Activated CD4-positive, alpha-beta T cell treated with anti-CD3 and anti-CD28 coated beads, Interleukin-2, Interleukin-4, amounts not matched to agents 100 ng/mL and 50 ng/mL, durations not matched to agents 16 hours and 8 hours (primary cell): ENCODE measurements around the gene PACS1.

Experiments
- DNase-seq: peaks from one replicate; pipeline ENCODE4 v3.0.0-alpha.2; 2020; ENCODE audit warnings: low spot score

The PACS1 gene

DNA sequence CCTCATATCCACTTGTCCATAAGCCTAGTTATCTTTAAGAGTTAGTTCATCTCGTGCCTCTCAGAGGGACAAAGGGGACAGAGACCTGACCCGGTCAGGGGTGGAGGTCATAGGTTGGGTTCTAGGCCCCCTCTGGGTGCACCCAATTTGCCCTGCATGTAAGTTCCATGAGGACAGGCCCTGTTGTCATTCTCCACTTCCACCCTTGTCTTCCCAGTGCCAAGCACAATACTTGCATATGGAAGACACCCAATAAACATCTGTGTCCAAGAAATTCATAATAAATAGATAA is 220.2 kb downstream of the PACS1 start:
- DNase-seq: no peak

DNA sequence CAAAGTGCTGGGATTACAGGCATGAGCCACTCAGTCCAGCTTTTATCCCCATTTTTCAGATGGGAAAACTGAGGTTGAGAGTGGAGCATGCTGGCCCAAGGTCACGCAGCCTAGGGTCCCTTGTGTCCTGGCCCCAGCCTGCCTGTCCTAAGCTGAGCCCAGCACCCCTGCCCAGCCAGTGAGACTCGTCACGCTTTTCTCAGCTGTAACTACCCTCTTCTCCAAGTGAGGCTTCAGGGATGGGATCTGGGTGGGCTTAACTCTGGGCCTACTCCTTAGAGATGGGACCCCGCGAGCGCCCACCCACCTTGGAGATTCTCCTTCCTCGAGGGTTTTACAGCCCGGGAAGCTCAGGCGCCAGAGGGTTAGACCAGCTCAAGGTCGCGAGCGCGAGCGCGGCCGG is 221.2 kb downstream of the PACS1 start:
- no peak for DNase-seq

DNA sequence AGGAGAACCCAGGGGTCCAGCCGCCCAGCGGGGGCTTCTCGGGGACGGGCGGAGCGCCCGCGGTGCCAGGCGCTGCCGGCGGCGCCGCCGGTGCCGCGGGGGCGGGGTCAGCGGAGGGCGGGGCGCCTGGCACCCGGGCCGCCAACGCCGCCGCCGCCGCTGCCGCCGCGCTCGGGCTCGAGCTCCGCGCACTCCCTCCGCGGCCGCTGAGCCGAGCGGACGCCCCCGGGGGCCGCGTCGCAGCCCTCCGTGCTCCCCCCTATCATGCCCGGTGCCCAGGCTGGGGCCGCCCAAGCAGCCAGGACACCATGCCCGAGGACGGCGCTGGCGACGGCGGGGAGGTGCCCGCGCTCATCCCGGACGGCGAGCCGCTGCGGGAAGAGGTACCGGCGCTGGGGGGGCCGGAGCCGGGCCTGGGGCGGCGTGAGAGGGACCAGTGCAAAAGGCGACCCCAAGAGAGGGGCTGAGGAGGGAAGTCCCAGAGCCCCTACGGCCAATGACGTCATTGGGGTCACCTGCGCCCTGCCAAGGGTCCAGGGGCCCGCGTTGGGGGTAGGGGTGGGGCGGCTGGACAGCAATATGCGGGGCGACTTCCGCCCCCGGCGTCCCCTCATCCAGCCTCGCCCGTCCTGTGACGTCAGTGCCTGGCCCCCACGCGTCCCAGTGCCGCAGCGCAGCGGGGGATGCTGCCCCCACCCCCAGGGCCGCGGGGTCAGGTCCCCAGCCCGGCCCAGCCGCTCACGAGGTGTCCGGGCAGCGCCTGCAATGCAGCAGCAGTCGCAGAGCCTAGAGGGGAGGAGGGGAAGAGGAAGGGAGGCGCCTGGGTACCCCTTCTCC is 221.9 kb downstream of the PACS1 start, which contains the start of gene TMEM151A:
Gene TMEM151A (plus strand): TSS at position 189 of the 837 bp plus-strand sequence. CDS start 120 bp downstream, at position 309.
- DNase-seq: no peak

DNA sequence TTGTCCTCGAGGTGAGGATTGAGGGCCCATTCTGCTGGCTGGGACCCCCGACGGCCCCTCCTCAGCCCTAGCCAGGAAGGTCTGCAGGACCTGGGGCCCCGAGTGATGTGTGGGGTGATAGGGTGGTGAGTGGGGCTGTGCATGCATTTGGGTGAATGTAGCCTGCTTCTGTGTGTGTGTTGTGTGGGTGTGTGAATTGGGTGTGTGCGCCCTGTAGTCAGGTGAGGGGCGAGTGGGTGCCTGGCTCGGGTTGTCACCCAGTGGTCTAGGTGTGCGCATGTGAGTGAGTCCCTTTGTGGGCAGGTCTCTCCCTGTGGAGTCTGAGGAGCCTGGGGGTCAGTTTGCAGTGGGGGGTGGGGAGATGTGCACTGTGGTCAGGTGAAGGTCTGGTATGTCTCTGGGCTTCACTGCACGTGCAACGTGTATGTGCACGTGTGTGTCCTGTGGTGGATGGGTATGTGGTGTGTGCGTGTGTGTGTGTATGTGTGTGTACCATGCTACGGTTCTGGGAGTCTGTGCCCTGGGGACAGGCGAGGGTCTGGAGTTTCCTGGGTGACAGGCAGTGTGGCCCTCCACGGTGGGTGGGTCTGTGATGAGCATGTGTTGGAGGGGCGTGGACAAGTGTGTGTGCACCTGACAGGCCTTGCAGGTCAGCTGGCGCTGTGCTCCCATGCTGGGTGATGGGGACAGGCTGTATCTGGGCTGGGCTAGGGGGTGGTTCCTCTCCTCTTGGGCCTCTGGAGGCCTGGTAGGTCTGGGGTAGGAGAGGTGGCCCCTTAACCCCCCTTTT is 222.7 kb downstream of the PACS1 start:
- DNase-seq: no peak

DNA sequence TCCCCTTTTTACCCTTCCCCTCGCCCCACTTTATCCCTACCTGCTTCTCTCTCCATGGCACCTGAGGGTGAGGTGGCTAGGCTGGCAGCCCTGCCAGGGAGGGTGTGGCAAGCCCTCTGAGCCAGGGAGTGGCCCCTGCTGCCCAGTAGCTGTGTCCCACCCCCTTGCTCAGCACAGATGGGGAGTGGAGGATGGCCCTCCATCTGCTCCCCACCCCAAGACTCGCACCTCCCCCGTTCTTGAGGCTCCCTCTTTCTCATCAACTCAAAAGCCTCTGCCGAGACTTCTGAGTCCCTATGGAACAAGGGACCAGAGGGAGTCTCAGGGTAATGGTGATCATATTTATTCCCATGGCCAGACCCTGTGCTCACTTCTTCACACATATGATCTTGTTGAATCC is 223.3 kb downstream of the PACS1 start:
- DNase-seq: no peak

DNA sequence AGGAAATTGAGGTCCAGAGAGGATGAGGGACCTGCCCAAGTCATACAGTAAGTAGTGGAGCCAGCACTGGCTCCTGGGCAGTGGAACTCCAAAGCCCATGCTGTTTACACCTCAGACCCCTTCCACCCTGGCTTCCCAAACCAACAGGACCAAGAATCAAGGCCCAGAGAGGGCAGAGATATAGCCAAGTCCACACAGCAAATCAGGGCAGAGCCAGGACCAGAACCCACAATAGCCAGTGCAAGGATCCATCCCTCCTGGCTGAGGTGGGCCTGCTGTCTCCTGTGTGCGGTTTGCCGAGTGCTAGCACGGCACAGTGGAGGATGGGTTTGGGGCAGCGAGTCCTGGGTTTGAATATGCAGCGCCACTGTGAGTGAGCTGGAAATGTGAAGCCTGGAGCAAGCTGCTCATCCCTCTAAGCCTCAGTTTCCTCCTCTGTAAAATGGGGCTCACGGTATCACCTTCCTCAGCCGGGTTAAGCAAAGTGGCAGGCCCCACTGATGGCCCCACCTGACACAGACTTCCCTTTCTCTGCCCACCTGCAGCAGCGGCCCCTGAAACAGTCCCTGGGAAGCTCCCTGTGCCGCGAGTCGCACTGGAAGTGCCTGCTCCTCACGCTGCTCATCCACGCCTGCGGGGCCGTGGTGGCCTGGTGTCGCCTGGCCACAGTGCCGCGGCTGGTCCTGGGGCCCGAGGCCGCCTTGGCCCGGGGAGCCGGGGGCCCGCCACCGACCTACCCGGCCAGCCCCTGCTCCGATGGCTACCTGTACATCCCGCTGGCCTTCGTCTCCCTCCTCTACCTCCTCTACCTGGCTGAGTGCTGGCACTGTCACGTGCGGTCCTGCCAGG is 223.9 kb downstream of the PACS1 start:
- DNase-seq: no peak
